Endothelial cell of umbilical vein (primary cell): ENCODE measurements around the gene ANXA6. TPM values are rescaled to one million over a fixed set of nuclear protein-coding genes. Genes with fewer than 3 reads are reported as not detected.

Experiments
- BruUV-seq: library from RNA; stranded (reverse); fragments of 400-500 nt; replicated peaks from 2 replicates; lab custom pipeline; 2021; lab: Mats Ljungman, UMichigan
- CTCF ChIA-PET: fragments of 300-600, 350-600 bp; sonication (Branson Sonifier 250); formaldehyde crosslinking; loops from one replicate; lab custom pipeline; 2021; ENCODE audit warnings: antibody characterized with exemption, inconsistent platforms; lab: Charles Lee
- POLR2A ChIA-PET: fragments of 300-600, 350-600 bp; sonication (Branson Sonifier 250); formaldehyde crosslinking; loops from one replicate; lab custom pipeline; 2021; ENCODE audit warnings: antibody characterized with exemption, inconsistent platforms; lab: Charles Lee
- DNase-seq: peaks from one replicate; pipeline ENCODE4 v3.0.0-alpha.2; 2011; ENCODE audit warnings: low read depth, low spot score
- FAIRE-seq: peaks from 2 replicates; lab custom pipeline; 2011; peaks lifted over from hg19 to GRCh38; lab: Jason Lieb, UNC
- H2AFZ ChIP-seq: 2 replicates; pipeline ENCODE4 v1.6.0; 2012; ENCODE audit warnings: low read depth, low read length, control low read depth, inconsistent platforms
- H3K27ac ChIP-seq: 2 replicates; pipeline ENCODE4 v1.5.1; 2011; ENCODE audit warnings: low read depth, mild to moderate bottlenecking, control low read depth, low read length, moderate library complexity; ENCODE audit not compliant: insufficient read depth
- H3K27me3 ChIP-seq, 2 experiments: 2 replicates each; pipeline versions ENCODE4 v1.6.0 to v1.6.1; 2011; ENCODE audit warnings: low read length in 2 of 2, mixed read lengths in 1 of 2; ENCODE audit not compliant: control insufficient read depth in 2 of 2, insufficient read depth in 2 of 2
- H3K36me3 ChIP-seq, 2 experiments: 2 replicates in 1 of 2; 3 replicates in 1 of 2; pipeline ENCODE4 v1.5.1; 2011; ENCODE audit warnings: low read length in 2 of 2, mild to moderate bottlenecking in 1 of 2, moderate library complexity in 1 of 2; ENCODE audit not compliant: control insufficient read depth in 2 of 2, insufficient read depth in 2 of 2; ENCODE audit errors: extremely low read depth in 1 of 2
- H3K4me1 ChIP-seq: 3 replicates; pipeline ENCODE4 v1.5.1; 2011; ENCODE audit warnings: mild to moderate bottlenecking, low read length; ENCODE audit not compliant: control insufficient read depth, insufficient read depth; ENCODE audit errors: extremely low read depth
- H3K4me2 ChIP-seq: 2 replicates; pipeline ENCODE4 v1.6.1; 2011; ENCODE audit warnings: low read length, control low read depth, mixed read lengths; ENCODE audit not compliant: insufficient read depth
- H3K4me3 ChIP-seq, 3 experiments: fragments of 200-600 bp in 1 of 3; sonication (generic), shearing (Covaris generic) in 1 of 3; replicated peaks in 1 of 3; 2 replicates each; pipeline ENCODE4 v1.5.1; 2011 to 2016; ENCODE audit warnings: control low read depth in 3 of 3, low read length in 3 of 3, mild to moderate bottlenecking in 2 of 3, inconsistent platforms in 1 of 3, low read depth in 1 of 3, moderate library complexity in 1 of 3; ENCODE audit not compliant: insufficient read depth in 1 of 3
- H3K79me2 ChIP-seq: 2 replicates; pipeline ENCODE4 v1.6.0; 2012; ENCODE audit warnings: low read length, inconsistent platforms; ENCODE audit not compliant: control insufficient read depth, insufficient read depth
- H3K9ac ChIP-seq: replicated peaks from 2 replicates; pipeline ENCODE3; 2011; ENCODE audit warnings: low read length, control low read depth; ENCODE audit not compliant: insufficient read depth; ENCODE audit errors: extremely low read depth
- H3K9me1 ChIP-seq: replicated peaks from 3 replicates; pipeline ENCODE4 v1.6.0; 2011; ENCODE audit warnings: mild to moderate bottlenecking, low read length; ENCODE audit not compliant: control insufficient read depth, insufficient read depth; ENCODE audit errors: extremely low read depth
- H3K9me3 ChIP-seq: replicated peaks from 2 replicates; pipeline ENCODE4 v1.5.1; 2012; ENCODE audit warnings: low read length, inconsistent platforms; ENCODE audit not compliant: control insufficient read depth, insufficient read depth
- H4K20me1 ChIP-seq: replicated peaks from 2 replicates; pipeline ENCODE3; 2011; ENCODE audit warnings: mild to moderate bottlenecking, low read length; ENCODE audit not compliant: control insufficient read depth, insufficient read depth; ENCODE audit errors: extremely low read depth
- FOS ChIP-seq: IDR thresholded peaks from 2 replicates; pipeline ENCODE4 v1.6.1; 2011; ENCODE audit warnings: mild to moderate bottlenecking, low read length, moderate library complexity, borderline replicate concordance; ENCODE audit not compliant: insufficient read depth
- GATA2 ChIP-seq: IDR thresholded peaks from 2 replicates; pipeline ENCODE4 v1.7.0; 2011; ENCODE audit warnings: low read depth, mild to moderate bottlenecking, moderate library complexity, mixed read lengths, low read length; ENCODE audit not compliant: insufficient read length, insufficient read depth
- JUN ChIP-seq: IDR thresholded peaks from 2 replicates; pipeline ENCODE4 v1.6.1; 2011; ENCODE audit warnings: borderline replicate concordance, low read depth; ENCODE audit not compliant: insufficient read length, insufficient read depth
- MYC ChIP-seq: IDR thresholded peaks from one replicate; pipeline ENCODE4 v1.6.1; 2011; ENCODE audit warnings: mild to moderate bottlenecking, low read depth, low read length
- POLR2A ChIP-seq: IDR thresholded peaks from 2 replicates; pipeline ENCODE4 v1.6.1; 2012; ENCODE audit warnings: low read depth, mild to moderate bottlenecking, control low read depth, low read length
- POLR2AphosphoS5 ChIP-seq: IDR thresholded peaks from 2 replicates; pipeline ENCODE4 v1.6.1; 2012; ENCODE audit warnings: low read depth, mild to moderate bottlenecking, control low read depth, low read length, moderate library complexity; ENCODE audit not compliant: insufficient read depth
- dilution Hi-C: fragments of 300-500 bp; cut with MboI; formaldehyde crosslinking; loops from one replicate; pipeline ENCODE4 v1.15.0; 2019; ENCODE audit warnings: low sequenced_read_pairs; ENCODE audit not compliant: extremely low pct_ligation_motif_present
- intact Hi-C: fragments of 100-400 bp; cut with micrococcal nuclease; formaldehyde crosslinking; loops from one replicate; pipeline ENCODE4 v1.10.0; 2022
- polyA plus RNA-seq, 4 experiments: library from polyadenylated mRNA; depleted of rRNA in 3 of 4; stranded (reverse) in 3 of 4; unstranded in 1 of 4; fragments of >200 nt; gene quantifications; 2 replicates each; pipeline versions ENCODE4 v1.2.1 to v1.2.3, GENCODE V29; 2011 to 2012; ENCODE audit warnings: missing spikeins in 1 of 4
- total RNA-seq: library from RNA; stranded (reverse); gene quantifications from 2 replicates; pipeline ENCODE4 v1.2.3, GENCODE V29; 2021

Gene ANXA6
- total and polyA plus RNA-seq, 2 donors (not counting 3 experiments of a cell fraction or from before 2014, with no cell fraction given): 195 to 266 TPM

- dilution Hi-C loops: loop anchor here (10.0 kb wide), 1 partner anchor 46 kb away; no protein-coding TSS in a partner anchor
- H4K20me1 ChIP-seq: no peaks in the 10 kb centered on the region
- H3K79me2 ChIP-seq: peaks cover 23% of the 10 kb centered on the region
- H3K4me3 ChIP-seq: peak within 1 kb of the TSS; percentile 51 to 77 (median 62)
- intact Hi-C loops: loop anchor here (1.0 to 2.0 kb wide), 4 partner anchors 8 to 322 kb away; partner anchors contain the start of gene DCTN4
- peak within 1 kb of the TSS; percentile 93 for H3K9ac ChIP-seq
- ChIA-PET CTCF (interaction anchor here (0.6 to 4.0 kb wide), 13 partner anchors 9 to 84 kb away, joined by 3 to 26 read pairs (median 4); no protein-coding TSS in a partner anchor), POLR2A (interaction anchor here (0.8 to 1.7 kb wide), 4 partner anchors 9 to 34 kb away, joined by 3 to 4 read pairs (median 4); no protein-coding TSS in a partner anchor)
- peak within 1 kb of the TSS; percentile 94 for H3K27ac ChIP-seq
- no TSS peak for BruUV-seq
- H2AFZ ChIP-seq: peak within 1 kb of the TSS; percentile 84
- no peaks in the 10 kb centered on the region for H3K9me1 ChIP-seq
- H3K4me2 ChIP-seq: peak within 1 kb of the TSS; percentile 79
- peak; percentile 57 for TF ChIP-seq POLR2A
- TF ChIP-seq POLR2AphosphoS5: peak; percentile 55
- no peak for TF ChIP-seq JUN
- H3K27me3 ChIP-seq: no peaks in the 10 kb centered on the region
- H3K9me3 ChIP-seq: no peaks in the 10 kb centered on the region
- peaks cover 37% of the 10 kb centered on the region for H3K4me1 ChIP-seq
- peak; percentile 90 for FAIRE-seq
- DNase-seq: peak; percentile 92
- H3K36me3 ChIP-seq: peaks cover 0 to 2% of the 10 kb centered on the region in 2 experiments
Observed at GRCh38 chr5:151080613-151081430, 76.8 kb downstream of the ANXA6 start, which contains the start of gene TNIP1. TSS of gene TNIP1 (minus strand) at chr5:151081034. CDS start at chr5:151065095, 15,939 bp downstream.

DNA sequence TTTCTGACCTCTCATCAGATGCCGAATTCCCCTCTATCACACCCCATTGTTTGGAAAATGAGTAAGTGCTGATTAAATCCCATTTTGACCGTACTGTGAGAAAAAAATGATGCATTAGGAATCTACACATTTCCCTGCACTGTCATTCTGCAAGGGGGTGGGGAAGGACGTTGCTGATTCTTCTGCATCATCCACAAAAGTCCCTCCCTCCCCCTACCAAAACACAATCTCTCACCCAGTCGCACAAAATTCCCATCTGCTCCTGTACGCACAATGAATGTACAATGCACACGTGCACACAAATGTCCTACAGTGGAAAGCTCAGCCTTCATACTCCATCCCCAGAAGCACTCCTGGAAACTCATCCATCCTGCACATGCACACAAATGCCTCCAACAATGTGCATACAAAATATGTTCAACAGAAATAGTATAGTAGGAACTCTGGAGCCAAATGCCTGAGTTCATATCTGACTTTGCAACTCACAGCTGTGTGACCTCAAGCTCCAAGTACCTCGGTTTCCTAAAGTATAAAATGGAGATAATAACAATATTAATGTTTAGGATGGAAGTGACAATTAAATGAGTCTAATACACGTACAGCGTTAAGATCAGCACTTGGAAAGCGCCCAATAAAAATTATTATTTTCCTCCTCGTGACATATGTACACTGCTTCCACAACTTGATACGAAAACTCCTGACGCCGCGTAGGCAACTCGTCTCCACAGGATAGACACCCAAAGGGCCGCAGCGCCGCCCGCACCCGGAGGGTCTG lies 77.6 kb downstream of the ANXA6 start:
- POLR2A ChIA-PET: no interaction called here
- H3K27me3 ChIP-seq: no peaks in the 10 kb centered on the region
- H3K4me1 ChIP-seq: peaks cover 35% of the 10 kb centered on the region
- no peaks in the 10 kb centered on the region for H3K9me3 ChIP-seq
- peak overlapping the region; percentile 79 for H3K4me2 ChIP-seq
- no peaks in the 10 kb centered on the region for H3K9me1 ChIP-seq
- TSS peak; percentile 47 for BruUV-seq
- peaks cover 24% of the 10 kb centered on the region for H3K79me2 ChIP-seq
- peaks cover 0 to 2% of the 10 kb centered on the region in 2 experiments for H3K36me3 ChIP-seq
- no peaks in the 10 kb centered on the region for H4K20me1 ChIP-seq
- TF ChIP-seq MYC (no peak), GATA2 (peak; percentile 57), FOS (peak; percentile 59)
- dilution Hi-C loops: loop anchor here (10.0 kb wide), 1 partner anchor 45 kb away; no protein-coding TSS in a partner anchor
- peak overlapping the region; percentile 93 for H3K9ac ChIP-seq
- peak overlapping the region; percentile 51 to 77 (median 62) for H3K4me3 ChIP-seq
- intact Hi-C loops: loop anchor here (2.0 kb wide), 1 partner anchor 321 kb away; the partner anchor contains the start of gene DCTN4
- H2AFZ ChIP-seq: no peak overlapping the region
- peak overlapping the region; percentile 94 for H3K27ac ChIP-seq
- DNase-seq (peak; percentile 79), FAIRE-seq (peak; percentile 85)
- CTCF ChIA-PET: interaction anchor here (0.8 to 4.0 kb wide), 6 partner anchors 8 to 85 kb away, joined by 3 to 26 read pairs (median 6); no protein-coding TSS in a partner anchor
